Left hindlimb (tissue), 1 donor: Measurements from ENCODE around the gene AMZ1.
"Not testable (repeated sequence)": the region's sequence is repeated elsewhere in the genome, so short reads cannot be mapped to it uniquely, and the experiment has no call there.

Experiments used
- DNase-seq: peaks from one replicate; pipeline ENCODE4 v3.0.0-alpha.2; 2018

Gene AMZ1

GRCh38 chr7:2729893-2730716 lies 42.1 kb downstream of the AMZ1 start:
- DNase-seq, result no peak

DNA sequence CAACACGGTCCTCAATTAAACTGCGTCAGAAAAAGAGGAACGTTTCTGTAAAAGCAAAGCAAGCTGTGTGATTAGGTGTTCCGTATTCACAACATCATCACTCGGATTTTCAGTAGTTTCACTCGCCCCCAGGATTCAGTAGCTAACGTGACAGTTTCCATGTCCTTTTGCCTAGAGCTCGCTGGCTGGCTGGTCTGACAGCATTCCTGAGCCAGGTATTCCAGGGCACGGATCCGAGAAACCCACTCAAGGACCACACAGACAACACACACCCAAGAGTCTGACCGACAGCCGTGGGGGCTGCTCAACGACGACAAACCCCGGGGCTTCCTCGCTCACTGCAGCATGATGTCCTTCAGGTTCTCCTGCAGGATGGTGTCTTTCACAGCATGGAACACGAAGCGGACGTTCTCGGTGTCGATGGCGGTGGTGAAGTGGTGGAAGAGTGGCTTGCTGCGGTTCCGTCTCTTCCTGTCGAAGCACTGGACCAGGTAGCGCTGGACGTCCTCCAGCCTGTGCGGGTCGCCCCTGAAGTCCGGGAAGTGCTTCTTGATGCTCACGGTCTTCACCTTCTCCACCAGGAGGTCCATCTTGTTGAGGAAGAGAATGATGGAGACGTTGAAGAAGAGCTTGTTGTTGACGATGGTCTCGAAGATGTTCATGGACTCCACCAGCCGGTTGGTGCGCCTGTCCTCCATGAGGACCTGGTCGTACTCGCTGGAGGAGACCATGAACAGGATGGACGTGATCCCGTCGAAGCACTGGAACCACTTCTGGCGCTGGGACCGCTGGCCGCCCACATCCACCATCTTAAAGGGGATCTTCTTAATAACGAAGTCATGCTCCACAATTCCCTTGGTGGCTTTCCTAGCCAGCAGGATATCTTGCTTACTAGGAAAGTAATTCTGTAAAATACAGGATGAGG lies 43.1 kb downstream of the AMZ1 start:
- DNase-seq, result no peak

- no peak for DNase-seq
These were observed 44.4 kb downstream of the AMZ1 start for GRCh38 chr7:2732388-2732787.

DNA sequence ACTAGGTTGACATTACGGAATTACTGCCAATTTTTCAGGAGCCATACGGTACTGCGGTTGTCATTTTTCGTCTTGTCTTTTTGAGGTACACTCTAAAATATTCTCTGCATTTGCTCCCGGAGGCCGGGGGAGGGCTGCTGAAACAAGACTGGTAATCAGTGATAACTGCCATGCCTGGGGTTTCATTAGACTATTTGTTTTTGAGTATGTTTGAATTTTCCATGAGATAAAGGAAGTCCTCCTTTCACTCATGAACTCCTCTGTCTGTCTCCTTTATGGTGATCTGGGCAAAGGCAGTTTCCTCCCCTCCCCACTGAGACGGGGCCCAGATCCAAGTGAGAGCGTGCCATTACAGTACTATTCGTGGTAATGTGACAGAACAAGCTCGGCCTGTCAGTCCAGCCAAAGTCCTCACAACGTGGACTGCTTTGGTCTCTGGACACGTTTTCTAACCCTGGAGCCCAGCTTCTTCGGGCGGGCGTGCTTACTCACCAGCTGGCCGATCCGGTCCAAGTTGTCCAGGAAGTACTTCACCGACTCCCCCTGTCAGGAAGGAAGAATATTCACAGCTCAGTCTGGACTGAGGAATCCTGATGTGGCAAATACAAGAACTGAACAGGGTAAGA lies 45.1 kb downstream of the AMZ1 start:
- DNase-seq, result no peak

DNA sequence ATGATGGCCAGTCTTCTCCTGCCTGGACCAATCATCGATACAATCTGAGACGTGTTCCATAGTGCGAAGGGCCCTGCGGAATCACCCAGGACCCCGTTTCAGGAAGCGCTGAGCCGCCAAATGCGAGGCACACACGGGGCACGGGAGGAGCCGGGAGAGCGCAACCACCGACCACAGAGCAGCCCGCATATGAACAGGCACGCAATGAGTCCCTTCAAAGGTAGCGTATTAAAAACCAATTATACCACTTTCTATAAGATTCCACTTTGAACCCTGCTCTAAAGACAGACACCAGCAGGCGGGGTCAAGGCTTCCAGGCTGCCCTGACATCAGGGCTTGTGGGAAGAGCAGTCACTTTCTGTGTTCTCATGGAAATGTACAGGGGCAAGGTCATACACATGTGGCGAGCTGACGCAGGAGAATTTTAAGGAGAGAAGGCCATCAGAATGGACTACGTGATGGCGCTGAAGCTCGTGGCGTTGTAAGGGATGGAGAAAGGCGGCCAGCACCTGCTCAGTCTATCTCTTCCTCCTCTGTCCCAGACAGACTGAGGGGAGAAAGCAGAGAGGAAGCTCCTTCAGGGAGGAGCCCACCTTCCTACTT lies 46.2 kb downstream of the AMZ1 start:
- no peak for DNase-seq

- no peak for DNase-seq
These were observed 47.0 kb downstream of the AMZ1 start for GRCh38 chr7:2734751-2735571.

GRCh38 chr7:2735744-2736143 lies 47.7 kb downstream of the AMZ1 start:
- no peak for DNase-seq

DNA sequence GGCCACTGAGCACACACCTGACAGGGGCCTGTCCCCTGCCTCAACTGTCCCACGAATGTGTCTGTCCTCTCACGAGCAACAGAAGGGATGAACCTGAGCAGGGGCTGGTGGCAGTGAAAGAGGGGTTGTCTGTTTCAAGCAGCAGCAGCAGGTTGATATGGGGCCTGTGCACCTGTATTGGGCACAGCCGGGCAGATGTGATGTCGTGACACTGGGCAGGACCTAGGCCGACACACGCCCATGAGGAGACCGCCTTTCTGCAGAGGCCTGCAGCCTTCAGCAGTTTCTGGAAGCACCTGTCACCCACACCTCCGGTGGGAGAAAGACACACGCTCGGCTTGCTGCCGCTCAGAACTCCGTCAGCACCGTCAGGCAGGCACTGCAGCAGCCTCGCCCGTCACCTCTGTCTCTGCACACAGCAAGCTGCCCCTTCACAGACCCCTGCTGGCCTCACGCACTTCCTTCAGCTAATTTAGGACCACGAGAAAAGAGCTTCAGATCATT lies 48.5 kb downstream of the AMZ1 start:
- DNase-seq, result no peak

GRCh38 chr7:2737005-2737743 lies 49.2 kb downstream of the AMZ1 start:
- not testable (repeated sequence) for DNase-seq

DNA sequence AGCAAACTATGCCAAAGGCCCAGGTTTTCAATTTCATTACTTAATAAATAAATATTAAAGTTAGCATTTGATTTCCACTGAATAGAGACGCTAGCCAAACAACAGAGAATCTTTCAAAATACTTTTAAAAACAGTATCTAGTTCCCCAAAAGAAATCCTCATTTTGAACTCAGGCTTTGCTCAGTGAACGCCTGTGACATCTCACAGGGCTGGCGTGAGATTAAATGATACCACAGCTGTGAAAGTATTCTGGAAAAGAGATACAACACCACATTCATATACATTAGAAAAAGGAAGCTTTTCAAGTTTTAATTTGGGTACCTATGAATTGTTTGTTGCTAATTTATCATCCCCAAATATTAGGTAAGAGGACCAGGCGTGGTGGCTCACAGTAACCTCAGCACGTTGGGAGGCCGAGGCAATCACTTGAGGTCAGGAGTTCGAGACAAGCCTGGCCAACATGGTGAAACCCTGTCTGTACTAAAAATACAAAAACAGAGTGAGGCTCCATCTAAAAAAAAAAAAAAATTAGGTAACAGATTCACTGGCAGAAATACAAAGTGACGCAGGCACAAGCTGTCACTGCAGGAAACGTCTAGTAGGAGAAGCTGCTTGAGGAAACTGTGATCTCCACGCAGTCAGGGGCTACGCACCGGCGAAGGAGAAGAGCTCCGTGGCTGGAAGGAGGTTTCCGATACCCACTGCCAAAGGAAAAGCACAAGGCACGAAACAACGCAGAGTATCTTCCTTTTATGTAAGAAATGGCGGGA lies 50.0 kb downstream of the AMZ1 start:
- DNase-seq, result no peak

DNA sequence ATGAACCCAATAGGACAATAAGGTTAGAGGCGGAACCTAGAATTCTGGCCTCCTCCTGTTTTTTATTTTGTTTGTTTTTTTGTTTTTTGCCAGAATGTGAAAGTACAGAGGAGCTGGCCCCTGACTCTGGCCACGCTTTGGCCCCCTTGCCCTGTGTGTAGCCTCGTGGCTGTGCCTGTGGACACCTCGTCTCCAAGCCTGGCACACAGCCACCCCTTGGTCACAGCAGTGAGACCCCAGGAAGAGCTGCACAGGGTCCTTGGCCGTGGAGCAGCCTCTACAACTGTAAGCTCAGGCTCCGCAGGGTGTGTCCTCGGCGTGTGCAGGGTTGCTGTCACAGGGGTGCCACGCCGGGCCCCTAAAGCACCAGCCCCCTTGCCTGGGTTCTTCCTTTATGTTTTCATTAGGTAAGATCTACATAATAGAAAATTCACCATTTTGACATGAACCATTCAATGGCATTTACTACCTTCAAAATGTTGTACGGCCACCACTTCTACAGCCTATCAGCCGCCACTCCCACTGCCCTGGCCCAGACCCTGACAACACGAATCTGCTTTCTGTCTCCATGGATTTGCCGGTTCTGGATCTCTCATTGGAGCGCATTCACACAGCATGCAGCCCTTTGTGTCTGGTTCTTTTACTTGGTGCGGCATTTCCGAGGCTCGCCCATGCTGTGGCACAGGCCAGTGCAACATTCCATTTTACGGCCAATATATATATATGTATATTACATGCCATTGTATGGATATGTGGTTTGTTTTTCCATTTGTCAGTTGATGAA lies 51.0 kb downstream of the AMZ1 start:
- no peak for DNase-seq

DNA sequence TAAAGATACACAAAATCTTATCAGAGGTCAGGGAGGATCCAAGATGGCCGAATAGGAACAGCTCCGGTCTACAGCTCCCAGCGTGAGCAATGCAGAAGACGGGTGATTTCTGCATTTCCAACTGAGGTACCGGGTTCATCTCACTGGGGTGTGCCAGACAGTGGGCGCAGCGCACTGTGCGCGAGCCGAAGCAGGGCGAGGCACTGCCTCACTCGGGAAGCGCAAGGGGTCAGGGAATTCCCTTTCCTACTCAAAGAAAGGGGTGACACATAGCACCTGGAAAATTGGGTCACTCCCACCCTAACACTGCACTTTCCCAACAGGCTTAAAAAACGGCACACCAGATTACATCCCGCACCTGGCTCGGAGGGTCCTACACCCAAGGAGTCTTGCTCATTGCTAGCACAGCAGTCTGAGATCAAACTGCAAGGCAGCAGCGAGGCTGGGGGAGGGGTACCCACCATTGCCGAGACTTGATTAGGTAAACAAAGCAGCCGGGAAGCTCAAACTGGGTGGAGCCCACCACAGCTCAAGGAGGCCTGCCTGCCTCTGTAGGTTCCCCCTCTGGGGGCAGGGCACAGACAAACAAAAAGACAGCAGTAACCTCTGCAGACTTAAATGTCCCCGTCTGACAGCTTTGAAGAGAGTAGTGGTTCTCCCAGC lies 55.7 kb downstream of the AMZ1 start:
- not testable (repeated sequence) for DNase-seq

DNA sequence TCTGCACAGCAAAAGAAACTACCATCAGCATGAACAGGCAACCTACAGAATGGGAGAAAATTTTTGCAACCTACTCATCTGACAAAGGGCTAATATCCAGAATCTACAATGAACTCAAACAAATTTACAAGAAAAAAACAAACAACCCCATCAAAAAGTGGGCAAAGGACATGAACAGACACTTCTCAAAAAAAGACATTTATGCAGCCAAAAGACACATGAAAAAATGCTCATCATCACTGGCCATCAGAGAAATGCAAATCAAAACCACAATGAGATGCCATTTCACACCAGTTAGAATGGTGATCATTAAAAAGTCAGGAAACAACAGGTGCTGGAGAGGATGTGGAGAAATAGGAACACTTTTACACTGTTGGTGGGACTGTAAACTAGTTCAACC lies 60.7 kb downstream of the AMZ1 start:
- DNase-seq, result not testable (repeated sequence)

DNA sequence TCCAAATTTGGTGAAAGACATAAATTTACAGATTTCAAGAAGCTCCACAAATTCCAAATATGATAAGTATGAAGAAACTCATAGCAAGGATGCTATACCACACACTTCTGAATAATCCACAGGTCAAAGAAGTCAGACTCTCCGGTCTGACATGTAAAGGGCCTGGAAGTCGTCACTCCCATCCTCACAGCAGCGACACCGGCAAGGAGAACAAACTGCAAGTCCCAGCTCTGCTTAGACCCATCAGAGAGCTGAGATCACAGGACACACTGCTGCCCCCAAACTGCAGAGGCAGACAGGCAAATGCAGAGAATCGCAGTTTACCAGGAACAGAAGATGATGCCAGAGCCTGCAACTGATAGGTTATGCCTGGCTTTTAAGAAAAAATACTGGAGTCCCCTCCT lies 62.0 kb downstream of the AMZ1 start:
- no peak for DNase-seq

- DNase-seq, result no peak
These were observed 63.1 kb downstream of the AMZ1 start for GRCh38 chr7:2751086-2751485.

GRCh38 chr7:2753148-2753547 lies 65.1 kb downstream of the AMZ1 start:
- DNase-seq, result no peak

GRCh38 chr7:2754086-2754485 lies 66.1 kb downstream of the AMZ1 start:
- DNase-seq, result no peak

DNA sequence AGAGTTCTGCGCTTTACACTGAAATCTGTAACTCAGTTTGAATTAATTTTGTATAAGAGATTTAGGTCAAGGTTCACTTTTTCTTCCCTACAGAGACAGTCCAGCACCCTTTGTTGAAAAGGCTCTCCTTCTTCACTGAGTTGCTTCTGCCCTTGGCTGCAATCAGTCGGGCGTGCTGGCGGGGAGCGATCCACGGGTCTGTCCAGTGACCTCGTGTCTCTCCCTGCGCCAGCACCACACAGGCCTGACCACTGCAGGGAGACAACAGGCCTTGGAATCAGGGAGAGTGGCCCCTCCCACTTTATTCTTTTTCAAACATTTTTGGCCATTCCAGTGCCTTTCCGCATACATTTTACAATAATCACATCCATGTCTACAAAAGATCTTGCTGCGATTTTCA lies 66.9 kb downstream of the AMZ1 start:
- DNase-seq, result no peak

DNA sequence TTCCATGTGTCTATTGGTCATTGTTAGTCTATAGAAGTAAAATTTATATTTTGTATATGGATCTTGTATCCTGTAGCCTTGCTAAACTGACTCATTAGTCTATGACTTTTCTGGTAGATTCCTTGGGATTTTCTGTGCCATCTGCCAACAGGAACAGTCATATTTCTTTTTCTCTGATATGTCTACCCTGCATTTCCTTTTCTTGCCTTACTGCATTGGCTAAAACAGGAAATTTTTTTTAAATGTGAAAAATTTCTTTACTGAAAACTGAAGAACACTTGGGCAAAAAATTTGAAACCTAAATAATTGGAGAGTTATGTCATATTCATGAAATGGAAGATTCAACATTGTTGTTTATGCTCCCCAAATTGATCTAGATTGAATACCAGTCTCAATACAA lies 67.5 kb downstream of the AMZ1 start:
- DNase-seq, result no peak
